Measurements from ENCODE around the gene GP2.

Gene GP2

DNA sequence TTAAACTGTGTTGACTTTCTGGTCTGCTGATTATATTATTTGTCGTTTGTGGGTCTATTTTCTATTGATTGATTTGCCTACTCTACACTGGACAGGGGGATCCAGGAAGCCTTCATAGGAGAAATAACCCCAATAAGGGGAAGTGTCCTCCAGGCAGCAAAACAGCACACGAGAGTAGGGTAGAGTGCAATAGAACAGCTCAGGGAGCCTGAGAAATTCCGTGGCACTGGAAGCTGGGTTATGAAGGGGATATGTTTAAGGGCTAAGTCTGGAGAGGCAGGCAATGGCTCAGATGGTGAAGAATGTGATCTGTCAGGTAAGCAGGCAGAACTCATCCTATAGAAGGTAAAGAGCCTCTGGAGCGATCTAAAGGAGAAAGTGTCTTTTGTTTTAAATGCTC is 20.9 kb downstream of the GP2 start:
- no peak for DNase-seq (ENCODE audit: low read depth in 2 of 2)

- DNase-seq (ENCODE audit: low read depth in 2 of 2) = no peak
These were observed 24.3 kb downstream of the GP2 start for GRCh38 chr16:20303012-20303411.

DNA sequence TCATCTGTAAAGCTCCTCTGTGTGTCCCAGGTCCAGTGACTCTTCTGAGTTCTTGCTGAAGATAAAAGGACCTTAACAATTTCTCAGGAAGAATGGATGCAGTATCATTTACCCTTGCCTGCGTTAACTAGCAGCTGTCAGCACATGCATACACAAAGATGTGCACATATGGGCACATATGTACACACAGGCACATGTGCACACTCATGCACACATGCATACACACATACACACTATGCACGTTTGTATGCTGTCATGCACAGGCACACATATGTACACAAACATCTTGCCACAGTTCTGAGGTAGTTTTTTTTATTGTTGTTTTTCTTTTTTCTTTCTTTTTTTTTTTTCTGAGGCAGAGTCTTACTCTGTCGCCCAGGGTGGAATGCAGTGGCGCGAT is 24.9 kb downstream of the GP2 start:
- no peak for DNase-seq (ENCODE audit: low read depth in 2 of 2)

DNA sequence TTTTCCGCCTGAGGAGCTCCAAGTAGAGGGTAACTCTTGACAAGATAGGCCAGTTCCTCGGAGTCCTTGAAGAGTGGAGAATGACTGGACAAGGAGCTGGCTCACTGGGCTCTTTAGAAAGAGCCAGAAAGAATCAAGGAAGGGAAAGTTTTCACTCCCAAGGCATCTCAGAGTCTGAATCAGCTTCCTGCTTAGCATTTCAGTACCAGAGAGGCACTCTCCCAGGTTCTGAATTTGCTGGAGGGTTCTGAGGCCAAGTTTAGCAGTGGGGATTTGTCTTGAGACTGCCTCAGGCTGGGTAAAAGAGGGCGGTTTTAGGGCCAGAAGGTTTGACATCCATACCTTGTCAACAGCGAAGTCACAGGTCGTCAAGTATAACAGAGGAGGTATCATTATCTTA is 25.5 kb downstream of the GP2 start:
- no peak for DNase-seq (ENCODE audit: low read depth in 2 of 2)

DNA sequence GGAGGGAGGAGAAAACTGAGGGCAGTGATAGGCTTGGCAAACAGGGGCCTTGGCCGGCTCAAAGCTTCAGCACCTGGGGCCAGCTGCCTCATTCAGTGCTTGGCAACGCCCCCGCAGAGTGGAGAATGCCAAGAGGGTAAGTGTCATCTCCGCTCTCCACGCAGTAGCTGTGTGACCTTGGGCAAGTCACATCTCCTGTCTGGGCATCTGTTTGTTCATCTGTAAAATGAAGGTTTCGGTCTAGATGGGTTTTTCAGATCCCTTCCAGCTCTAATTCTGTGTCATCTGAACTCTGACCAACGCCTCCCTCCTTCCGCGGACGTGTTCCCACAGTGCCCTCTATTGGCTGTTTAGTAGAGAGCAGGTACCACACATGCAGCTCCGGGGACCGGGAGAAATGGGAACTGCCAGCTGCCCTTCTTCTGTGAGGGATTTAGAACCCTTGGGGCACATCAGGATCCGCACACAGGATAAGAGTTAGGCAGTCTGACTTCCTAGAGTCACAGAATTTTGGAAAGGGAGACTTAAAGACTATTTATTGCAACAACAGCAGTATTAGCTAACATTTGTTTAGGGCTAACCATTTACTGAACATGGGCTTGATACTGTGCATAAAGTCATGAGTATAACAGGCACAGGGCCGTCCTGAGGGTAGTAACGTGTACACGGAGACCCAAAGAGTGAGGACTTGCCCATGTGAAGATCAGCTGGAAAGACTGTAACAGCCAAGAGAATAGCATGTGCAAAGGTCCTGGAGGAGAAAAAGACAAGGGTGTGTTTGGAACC is 26.8 kb downstream of the GP2 start:
- DNase-seq (ENCODE audit: low read depth in 2 of 2) = peak in 1 of 2 donors; percentile 3

DNA sequence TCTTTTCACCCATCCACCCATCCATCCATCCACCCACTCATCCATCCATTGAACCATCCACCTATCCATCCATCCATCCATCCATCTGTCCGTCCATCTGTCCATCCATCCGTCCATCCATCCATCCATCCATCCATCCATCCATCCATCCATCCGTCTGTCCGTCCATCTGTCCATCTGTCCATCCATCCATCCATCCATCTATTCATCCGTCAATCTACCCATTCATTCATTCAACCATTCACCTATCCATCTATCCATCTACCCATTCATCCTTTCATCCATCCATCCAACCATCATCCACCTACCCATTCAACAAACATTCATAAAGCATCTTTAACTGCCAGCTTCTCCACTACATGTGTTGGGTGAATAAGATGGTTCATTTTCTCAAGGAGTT is 28.9 kb downstream of the GP2 start:
- no peak for DNase-seq (ENCODE audit: low read depth in 2 of 2)

DNA sequence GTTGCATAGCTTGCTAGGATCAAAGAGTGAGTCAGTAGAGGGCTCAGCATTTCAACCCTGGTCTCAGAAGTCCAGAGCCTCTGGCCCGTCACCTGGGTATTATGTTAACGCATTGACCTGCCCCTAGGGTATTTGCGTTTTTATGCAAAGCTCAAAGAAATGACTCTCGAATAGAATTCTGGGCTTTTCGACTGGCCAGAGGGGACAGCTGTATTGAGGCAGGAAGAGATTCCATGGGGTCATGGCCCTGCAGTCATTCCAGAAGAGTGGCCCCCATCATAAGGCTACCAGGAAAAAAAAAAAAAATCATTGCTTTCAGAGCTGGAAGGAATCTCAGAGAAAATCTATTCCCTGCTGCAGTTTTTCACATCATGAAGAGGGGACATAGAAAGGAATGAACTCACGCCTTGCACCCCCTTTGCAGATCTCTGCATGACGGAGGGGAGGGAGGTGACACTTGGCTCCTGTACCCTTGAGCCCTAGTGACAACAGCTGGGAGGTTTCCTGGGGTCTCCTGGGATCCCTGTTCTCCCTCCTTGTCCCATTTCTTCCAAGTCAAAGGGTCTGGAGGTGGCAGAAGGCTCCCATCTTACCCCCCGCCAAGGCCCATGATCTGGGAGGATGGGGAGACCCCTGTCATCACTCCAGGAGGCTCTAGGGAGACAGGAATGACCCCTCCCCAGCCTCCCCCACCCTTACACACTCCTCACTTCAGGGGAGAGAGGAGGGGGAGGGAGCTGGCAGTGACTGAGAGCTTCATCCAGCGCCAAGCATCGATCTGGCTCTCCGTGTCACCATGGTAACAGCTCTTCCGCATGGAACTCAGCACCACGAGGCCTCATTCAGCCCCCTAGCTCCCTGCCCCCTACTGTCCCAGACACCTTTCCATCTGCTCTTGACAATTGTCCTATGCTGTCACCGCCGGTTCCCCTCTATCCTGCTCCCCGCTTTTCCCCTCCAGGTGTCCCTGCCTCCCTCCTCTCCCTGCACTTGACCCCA is 35.8 kb downstream of the GP2 start:
- DNase-seq (ENCODE audit: low read depth in 2 of 2) = no peak

GRCh38 chr16:20289571-20289970 is 37.7 kb downstream of the GP2 start:
- DNase-seq (ENCODE audit: low read depth in 2 of 2) = no peak

- no peak for DNase-seq (ENCODE audit: low read depth in 2 of 2)
These were observed 41.3 kb downstream of the GP2 start for GRCh38 chr16:20285993-20286499.

- DNase-seq (ENCODE audit: low read depth in 2 of 2) = no peak
These were observed 47.1 kb downstream of the GP2 start for GRCh38 chr16:20280259-20280658.

DNA sequence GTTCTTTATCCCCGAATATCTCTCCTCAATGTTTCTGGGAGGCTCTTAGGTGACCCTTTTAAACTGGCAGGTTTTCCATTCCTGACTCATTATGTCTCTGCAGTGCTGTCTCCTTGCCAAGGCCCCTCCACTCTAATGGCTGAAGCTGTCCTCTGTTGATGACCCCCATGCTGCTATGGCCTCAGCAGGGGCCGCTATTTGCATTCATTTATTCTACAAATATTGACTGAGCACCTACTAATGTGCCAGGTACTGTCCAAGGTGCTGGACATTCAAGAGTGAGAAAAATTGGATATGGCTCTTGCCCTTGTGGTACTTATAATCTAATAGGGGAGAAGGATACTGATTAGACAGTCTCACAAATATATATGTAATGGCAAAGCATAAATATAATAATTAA is 55.4 kb downstream of the GP2 start:
- no peak for DNase-seq (ENCODE audit: low read depth in 2 of 2)

GRCh38 chr16:20268409-20268808 is 58.9 kb downstream of the GP2 start:
- no peak for DNase-seq (ENCODE audit: low read depth in 2 of 2)

- DNase-seq (ENCODE audit: low read depth in 2 of 2) = no peak
These were observed 62.3 kb downstream of the GP2 start for GRCh38 chr16:20265019-20265418.

GRCh38 chr16:20263138-20263855 is 64.0 kb downstream of the GP2 start:
- DNase-seq (ENCODE audit: low read depth in 2 of 2) = no peak

DNA sequence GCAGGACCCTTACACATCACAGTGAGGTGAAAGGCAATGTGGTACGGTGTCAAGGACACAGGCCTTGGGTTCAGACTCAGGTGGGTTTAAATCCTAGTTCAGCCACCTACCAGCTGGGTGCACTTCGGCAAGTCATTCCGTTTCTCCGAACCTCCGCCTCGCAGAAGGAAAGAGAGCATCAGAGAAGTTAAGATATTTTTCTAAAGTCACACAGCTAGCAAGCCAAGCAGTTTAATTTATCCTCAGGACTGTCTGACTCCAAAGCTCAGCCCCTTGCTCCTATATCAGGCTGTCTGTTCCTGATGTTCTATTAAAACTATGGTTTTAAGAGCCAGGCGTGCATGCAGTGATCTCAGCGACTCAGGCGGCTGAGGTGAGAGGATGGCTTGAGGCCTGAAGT is 65.1 kb downstream of the GP2 start:
- DNase-seq (ENCODE audit: low read depth in 2 of 2) = no peak

DNA sequence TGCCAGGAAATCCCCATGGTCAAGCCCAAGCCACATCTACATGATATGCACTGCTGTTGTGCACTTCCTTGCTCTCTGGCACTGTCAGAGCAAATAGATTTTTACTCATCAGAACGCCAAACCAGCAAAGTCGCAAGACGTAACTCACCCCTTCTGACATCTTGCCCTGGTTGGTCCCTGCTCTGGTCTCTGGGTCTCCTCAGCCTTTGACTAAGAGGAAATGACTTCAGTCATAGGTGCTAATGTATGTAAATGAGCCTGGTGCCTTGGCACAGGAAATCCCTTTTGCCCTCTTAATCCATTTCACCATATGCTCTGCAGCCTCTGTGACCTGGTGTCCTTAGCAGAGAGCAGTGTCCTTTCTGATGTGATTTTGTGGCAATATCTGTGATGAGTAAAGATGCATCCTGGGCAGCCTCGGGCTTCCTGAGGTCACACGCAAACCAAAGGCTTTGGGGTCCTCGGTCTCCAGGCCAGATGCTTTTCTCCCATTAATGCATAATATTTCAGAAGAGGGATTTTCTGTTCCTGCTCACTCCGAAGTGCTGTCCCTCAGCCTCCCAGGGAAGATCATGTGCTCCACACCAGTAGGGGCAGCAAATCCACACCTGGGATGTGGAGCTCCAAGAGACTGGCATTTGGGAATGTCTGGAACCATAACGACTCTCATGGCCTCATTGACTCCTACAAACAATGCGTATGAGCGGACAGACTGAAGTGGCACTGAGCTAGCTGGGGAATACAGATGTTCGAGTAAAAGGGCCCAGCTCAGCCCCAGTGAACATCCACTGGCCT is 66.9 kb downstream of the GP2 start:
- DNase-seq (ENCODE audit: low read depth in 2 of 2) = no peak

All from stimulated activated CD4-positive, alpha-beta T cell treated with anti-CD3 and anti-CD28 coated beads, Interleukin-1b, Interleukin-23, amount 100 ng/mL, for 4 hours (primary cell).